NCI-H2107 treated with DMSO at 0.1 percent for 48 hours (cell line): ENCODE data around the gene RAB5B.
"Not testable (repeated sequence)": the region's sequence is repeated elsewhere in the genome, so short reads cannot be mapped to it uniquely, and the experiment has no call there.

Experiments used
- DNase-seq: peaks from one replicate; lab custom pipeline; 2025; ENCODE audit not compliant: unreplicated experiment; lab: John Stamatoyannopoulos, UW

Gene RAB5B

GRCh38 chr12:56013482-56013881, 39.6 kb downstream of the RAB5B start:
- DNase-seq: no peak

DNA sequence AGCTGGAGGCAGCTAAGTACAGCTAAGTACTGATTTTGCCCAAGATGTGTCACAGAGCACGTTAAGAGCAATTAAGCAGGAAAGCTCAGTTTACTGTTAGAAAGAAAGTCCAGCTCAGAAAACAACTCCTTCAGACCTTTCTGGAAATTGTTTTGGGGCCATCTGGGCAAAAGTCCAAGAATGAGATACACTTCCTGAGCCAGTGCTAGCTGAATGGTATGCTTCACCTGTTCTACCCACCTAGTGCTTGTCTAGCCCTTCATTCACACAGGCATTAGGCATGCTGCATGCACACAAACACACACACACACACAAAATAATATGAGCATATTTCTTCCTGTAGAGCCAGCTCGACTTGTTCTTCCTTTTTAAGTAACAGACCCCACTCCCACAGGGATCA, 40.3 kb downstream of the RAB5B start:
- peak; percentile 80 for DNase-seq

- no peak for DNase-seq
Observed at GRCh38 chr12:56017181-56017580, 43.3 kb downstream of the RAB5B start.

- no peak for DNase-seq
Observed at GRCh38 chr12:56018356-56018755, 44.5 kb downstream of the RAB5B start.

DNA sequence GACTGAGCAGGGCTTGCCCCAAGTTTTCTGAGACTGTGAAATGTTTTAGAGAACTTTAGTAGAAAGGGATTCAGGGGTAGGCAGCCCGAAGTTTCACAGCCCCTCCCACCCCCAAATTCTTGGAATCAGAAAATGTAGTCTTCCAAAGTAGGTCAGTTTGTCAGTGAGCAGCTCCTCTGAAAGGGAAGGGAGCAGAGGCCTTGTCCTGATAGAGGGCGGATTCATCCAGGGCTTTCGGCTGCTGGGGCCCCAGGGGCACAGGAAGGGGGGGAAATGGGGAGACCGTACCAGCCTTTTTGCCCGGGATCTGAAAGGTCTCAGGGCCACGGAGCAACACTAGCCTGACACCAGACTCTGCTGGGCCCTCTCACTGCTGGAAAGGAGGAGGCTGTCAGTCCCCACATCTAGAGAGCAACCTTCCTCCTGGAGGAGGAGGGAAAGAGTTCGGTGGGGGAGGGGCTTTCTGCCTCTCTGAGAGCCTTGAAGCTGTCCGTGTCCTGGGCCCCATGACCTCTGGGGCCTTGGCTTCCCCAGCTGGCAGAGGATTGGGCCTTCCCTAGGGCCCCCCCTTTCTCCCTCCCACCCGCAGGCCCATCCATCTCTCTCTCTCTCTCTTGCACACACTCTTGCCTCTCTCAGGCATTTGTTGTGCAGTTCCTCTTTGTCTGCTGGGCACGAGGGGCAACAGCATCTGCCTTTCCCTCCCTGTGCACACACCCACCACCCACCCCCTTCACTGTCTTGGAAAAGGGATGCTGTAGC, 46.7 kb downstream of the RAB5B start, which contains the start of gene IKZF4:
TSS of gene IKZF4 (plus strand) at position 621 of the 762 bp plus-strand sequence. CDS start 451 bp downstream, outside the sequence.
- DNase-seq: peak; percentile 28

DNA sequence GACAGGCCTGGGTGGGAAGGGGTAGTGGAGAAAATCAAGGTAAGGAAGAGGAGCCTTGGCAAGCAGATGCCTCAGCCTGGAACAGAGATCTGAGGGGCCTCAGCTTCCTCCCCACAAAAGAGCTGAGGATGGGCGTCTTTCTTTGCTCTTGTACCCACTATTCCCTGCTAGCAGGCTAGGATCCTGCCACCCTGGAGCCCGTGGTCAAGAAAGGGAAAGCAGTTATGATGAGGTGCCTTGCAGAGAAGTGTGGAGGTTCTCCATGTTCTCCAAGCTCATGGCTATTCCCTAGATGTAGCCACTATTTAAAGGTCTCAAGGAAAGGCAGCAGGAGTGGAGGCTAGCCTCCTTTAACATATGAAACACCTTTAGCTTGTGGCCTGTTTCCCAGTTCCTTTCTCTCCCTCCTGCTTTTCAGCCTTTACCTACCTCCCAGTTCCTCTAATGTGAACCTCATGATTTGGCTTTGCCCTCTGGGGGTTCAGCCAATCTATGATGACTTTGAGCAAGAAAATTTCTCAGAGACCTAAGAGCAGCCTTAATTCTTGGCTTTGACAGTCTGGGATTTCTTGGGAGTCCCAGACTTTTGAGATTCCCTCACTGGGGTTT, 48.1 kb downstream of the RAB5B start:
- no peak for DNase-seq

DNA sequence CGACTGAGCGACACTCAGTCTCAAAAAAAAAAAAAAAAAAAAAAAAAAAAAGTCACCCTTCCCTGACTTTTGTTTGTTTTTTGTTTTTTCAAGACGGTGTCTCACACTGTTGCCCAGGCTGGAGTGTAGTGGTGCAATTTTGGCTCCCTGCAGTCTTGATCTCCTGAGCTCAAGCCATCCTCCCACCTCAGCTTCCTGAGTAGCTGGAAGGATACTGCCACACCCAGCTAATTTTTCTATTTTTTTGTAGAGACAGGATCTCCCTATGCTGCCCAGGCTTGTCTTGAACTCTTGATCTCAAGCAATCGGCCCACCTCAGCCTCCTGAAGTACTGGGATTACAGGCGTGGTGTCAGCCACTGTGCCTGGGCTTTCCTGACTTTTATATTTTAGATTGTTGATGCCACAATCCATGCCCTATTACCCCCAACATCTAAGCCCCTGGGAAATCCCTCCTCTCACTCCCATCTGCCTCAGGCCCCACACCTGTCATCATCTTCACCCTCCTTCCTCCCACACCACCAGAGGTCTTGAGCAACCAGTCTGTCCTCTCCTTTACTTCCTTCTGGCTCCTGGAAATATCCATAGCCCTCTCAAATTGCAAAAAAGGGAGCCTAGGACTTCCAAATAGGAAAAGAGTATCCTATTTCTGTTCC, 54.8 kb downstream of the RAB5B start:
- DNase-seq: no peak

- no peak for DNase-seq
Observed at GRCh38 chr12:56029166-56029519, 55.3 kb downstream of the RAB5B start.

- peak; percentile 31 for DNase-seq
Observed at GRCh38 chr12:56029666-56030293, 55.9 kb downstream of the RAB5B start.

DNA sequence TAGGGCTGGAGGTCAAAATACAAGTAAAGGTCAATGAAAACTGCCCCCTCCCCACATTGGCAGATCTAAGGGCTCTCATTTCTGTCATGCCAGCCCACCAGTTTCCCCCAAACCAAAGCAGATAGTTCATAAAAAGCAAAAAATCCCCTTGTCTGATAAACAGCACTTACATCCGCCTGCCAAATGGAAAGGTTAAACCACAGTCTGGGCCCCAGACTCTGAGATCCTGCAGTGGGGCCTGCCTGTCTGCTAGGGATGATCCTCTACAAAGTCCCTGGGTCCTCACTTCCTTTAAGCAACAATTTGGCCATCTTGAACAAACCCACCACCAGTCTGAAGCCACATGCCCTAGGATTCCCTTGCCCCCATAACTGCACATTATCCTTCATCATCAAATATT, 58.1 kb downstream of the RAB5B start:
- DNase-seq: no peak

DNA sequence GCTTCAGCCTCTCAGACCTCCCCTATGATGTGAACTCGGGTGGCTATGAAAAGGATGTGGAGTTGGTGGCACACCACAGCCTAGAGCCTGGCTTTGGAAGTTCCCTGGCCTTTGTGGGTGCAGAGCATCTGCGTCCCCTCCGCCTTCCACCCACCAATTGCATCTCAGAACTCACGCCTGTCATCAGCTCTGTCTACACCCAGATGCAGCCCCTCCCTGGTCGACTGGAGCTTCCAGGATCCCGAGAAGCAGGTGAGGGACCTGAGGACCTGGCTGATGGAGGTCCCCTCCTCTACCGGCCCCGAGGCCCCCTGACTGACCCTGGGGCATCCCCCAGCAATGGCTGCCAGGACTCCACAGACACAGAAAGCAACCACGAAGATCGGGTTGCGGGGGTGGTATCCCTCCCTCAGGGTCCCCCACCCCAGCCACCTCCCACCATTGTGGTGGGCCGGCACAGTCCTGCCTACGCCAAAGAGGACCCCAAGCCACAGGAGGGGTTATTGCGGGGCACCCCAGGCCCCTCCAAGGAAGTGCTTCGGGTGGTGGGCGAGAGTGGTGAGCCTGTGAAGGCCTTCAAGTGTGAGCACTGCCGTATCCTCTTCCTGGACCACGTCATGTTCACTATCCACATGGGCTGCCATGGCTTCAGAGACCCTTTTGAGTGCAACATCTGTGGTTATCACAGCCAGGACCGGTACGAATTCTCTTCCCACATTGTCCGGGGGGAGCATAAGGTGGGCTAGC, 60.9 kb downstream of the RAB5B start:
- no peak for DNase-seq

DNA sequence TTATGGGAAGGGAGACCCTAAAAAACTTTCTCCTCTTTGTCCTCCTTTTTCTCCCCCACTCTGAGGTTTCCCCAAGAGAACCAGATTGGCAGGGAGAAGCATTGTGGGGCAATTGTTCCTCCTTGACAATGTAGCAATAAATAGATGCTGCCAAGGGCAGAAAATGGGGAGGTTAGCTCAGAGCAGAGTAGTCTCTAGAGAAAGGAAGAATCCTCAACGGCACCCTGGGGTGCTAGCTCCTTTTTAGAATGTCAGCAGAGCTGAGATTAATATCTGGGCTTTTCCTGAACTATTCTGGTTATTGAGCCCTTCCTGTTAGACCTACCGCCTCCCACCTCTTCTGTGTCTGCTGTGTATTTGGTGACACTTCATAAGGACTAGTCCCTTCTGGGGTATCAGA, 63.3 kb downstream of the RAB5B start:
- no peak for DNase-seq

DNA sequence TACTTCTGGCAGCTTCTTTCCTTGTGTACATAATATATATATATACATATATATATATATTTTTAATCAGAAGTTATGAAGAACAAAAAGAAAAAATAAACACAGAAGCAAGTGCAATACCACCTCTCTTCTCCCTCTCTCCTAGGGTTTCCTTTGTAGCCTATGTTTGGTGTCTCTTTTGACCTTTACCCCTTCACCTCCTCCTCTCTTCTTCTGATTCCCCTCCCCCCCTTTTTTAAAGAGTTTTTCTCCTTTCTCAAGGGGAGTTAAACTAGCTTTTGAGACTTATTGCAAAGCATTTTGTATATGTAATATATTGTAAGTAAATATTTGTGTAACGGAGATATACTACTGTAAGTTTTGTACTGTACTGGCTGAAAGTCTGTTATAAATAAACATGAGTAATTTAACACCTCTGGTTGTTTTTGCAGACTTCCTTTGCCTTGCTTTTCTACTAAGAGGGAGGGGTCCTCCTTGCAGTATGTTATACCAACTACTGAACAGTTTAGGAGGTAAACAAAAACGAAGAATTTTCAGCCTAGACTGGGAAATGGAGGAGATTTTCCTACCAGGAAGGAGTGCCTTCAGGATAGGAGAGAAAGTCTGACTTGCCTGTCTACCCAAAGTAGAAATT, 64.3 kb downstream of the RAB5B start:
- DNase-seq: no peak

DNA sequence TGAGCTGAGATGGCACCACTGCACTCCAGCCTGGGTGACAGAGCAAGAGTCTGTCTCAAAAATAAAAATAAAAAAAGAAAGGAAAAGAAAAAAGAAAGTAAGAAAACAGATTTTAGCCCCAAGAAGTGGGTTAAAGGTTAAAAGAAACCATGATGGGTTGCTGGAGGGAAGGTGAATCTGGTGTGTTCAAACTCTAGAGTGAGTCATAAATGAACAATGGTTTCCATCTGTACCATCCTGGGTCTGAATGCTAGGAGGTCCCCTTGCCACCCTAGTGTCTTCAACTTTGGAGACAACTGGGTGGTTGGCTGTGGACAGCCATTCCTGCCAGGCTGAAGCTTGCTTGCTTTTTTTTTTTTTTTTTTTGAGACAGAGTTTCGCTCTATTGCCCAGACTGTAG, 66.3 kb downstream of the RAB5B start:
- no peak for DNase-seq

DNA sequence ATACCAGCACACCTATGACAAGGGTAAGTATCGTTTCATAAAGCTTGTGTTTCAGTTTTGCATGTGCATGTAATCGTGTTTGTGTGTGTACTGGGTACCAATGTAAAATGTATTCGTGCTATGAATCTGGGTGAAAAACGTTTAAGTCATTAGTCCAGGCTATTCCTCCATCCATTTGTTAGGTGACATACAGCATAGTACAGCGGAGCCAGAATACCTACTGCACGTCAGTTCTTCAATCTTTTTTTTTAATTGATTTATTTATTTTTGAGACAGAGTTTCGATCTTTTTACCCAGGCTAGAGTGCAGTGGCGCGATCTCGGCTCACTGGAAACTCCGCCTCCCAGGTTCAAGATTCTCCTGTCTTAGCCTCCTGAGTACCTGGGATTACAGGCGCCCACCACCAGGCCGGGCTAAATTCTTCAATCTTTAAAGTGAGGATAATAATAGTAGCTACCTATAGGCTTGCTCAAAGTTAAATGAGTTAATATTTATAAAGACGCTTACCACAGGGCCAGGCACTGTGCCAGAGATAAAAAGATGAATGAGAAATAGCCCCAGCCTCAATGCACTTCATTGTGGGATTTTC, 67.2 kb downstream of the RAB5B start:
- DNase-seq: no peak

DNA sequence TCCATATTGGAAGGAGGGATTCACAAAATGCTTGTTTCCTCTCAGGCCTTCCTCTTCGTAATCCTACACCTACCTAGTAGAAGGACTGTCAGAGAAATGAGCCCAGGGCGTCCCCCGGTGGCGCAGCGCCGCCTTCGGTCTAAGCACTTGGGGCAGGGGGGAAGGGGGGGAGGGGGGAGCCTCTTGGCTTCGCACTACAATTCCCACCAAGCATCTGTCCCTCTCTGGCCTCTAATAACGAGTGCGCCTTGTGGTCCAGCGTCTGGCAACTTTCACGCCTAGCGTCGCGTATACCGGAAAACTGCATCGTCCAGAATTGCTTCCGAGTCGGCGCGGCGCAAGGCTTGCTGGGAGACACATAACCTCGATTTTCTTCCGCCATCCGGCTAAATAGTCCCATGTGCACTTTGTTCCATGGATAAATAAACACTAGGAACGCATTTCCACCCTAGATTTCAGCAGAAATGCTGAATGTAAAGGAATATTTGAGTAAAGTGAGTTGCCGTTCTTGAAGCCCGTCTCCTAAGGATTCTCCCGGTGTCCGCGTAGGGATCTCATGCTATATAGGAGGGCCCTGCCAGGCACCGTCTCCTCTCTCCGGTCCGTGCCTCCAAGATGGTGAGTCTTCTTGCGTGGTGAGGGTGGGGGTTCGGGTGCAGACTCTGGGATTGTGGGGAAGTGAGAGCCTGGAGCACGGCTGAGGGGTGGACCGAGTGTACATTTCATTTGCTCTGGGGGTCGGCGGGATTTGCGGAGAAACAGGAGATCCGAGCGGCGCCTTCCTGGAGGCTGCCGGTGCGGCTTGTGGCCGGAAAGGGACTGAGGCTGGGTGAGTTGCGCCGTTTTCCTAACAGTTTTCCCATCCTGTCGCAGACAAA, 67.9 kb downstream of the RAB5B start, which contains the start of gene RPS26:
TSS of gene RPS26 (plus strand) at position 367 of the 878 bp plus-strand sequence. CDS start at position 616, 249 bp downstream.
- DNase-seq: peak; percentile 99

DNA sequence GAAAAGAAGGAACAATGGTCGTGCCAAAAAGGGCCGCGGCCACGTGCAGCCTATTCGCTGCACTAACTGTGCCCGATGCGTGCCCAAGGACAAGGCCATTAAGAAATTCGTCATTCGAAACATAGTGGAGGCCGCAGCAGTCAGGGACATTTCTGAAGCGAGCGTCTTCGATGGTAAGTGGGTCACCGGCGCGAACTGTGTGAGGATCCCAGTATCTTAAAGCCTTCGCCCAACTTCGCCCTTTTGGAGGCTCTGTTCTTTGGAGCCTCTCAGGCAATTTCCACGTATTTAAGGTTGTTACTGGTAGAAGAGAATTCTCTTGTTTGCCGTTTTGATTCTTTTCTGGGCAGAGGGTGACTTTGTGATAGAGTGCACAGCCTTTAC, 68.5 kb downstream of the RAB5B start:
- DNase-seq: not testable (repeated sequence)

DNA sequence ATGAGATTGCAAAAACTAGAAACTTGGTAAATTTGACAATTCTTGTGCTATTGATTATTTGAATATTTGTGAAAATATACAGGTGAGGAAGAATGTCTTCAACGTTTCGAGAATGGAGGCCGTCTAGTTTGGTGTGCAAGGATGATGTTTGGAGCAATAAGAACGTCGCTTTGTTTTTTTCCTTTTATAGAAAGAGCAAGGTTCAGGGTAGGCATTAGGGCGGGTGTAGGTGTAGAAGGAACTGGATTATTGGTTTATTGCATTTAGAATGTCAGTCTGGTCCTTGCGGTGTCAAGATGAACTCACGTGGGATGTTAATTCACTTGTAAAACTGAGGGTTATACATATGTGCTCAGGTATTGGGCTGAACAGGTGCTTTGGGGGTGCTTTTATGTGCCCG, 69.0 kb downstream of the RAB5B start:
- DNase-seq: no peak
